H1 (cell line): ENCODE results near the gene TRPV4. TPM values are rescaled to one million over a fixed set of nuclear protein-coding genes. Genes with fewer than 3 reads are reported as not detected.

ENCODE experiments used
- CTCF ChIA-PET: fragments of 300-600 bp; sonication (Branson Sonifier 250); formaldehyde crosslinking; loops from one replicate; lab custom pipeline; 2021; ENCODE audit not compliant: partially characterized antibody; lab: Charles Lee
- POLR2A ChIA-PET: fragments of 300-600 bp; sonication (Branson Sonifier 250); formaldehyde crosslinking; loops from one replicate; lab custom pipeline; 2021; ENCODE audit warnings: inconsistent platforms; ENCODE audit not compliant: partially characterized antibody; lab: Charles Lee
- DNase-seq, 2 experiments: peaks; one replicate each; pipeline versions ENCODE4 v3.0.0 to v3.0.0-alpha.2; 2010 to 2022; ENCODE audit warnings: low spot score in 2 of 2, low read depth in 1 of 2, mixed read lengths in 1 of 2
- FAIRE-seq: peaks from 2 replicates; lab custom pipeline; 2011; peaks lifted over from hg19 to GRCh38; lab: Jason Lieb, UNC
- H2AFZ ChIP-seq: 2 replicates; pipeline ENCODE4 v1.8.1; 2012; ENCODE audit warnings: low read length, inconsistent platforms
- H2AK5ac ChIP-seq: 2 replicates; pipeline ENCODE4 v1.6.1; 2013; ENCODE audit warnings: low read depth, low read length
- H2BK120ac ChIP-seq: replicated peaks from 2 replicates; pipeline ENCODE3; 2013; ENCODE audit warnings: low read depth, low read length, inconsistent platforms
- H2BK12ac ChIP-seq: 2 replicates; pipeline ENCODE4 v1.6.1; 2013; ENCODE audit warnings: low read depth, low read length
- H2BK15ac ChIP-seq: 2 replicates; pipeline ENCODE4 v1.6.1; 2013; ENCODE audit warnings: low read length
- H2BK20ac ChIP-seq: 2 replicates; pipeline ENCODE4 v1.6.1; 2013; ENCODE audit warnings: low read length
- H2BK5ac ChIP-seq: 2 replicates; pipeline ENCODE4 v1.6.1; 2013; ENCODE audit warnings: low read depth, low read length
- H3K14ac ChIP-seq: 2 replicates; pipeline ENCODE4 v1.6.1; 2013; ENCODE audit warnings: inconsistent platforms; ENCODE audit not compliant: insufficient read length
- H3K18ac ChIP-seq: 2 replicates; pipeline ENCODE4 v1.6.1; 2013; ENCODE audit warnings: low read length; ENCODE audit errors: extremely low read depth
- H3K23ac ChIP-seq: 2 replicates; pipeline ENCODE4 v1.6.1; 2013; ENCODE audit warnings: inconsistent platforms; ENCODE audit not compliant: insufficient read length
- H3K23me2 ChIP-seq: 2 replicates; pipeline ENCODE4 v1.6.1; 2013; ENCODE audit warnings: low read depth, low read length
- H3K27ac ChIP-seq: 2 replicates; pipeline ENCODE4 v1.6.1; 2011; ENCODE audit warnings: low read depth, low read length, inconsistent platforms
- H3K27me3 ChIP-seq, 4 experiments: replicated peaks in 1 of 4; 1 replicate in 1 of 4; 2 replicates in 3 of 4; pipeline versions ENCODE4 v1.6.1 to v1.8.1; 2011 to 2013; ENCODE audit warnings: low read length in 3 of 4, mild to moderate bottlenecking in 3 of 4, inconsistent platforms in 2 of 4, mixed read lengths in 2 of 4, moderate library complexity in 1 of 4; ENCODE audit not compliant: control insufficient read depth in 3 of 4, insufficient read depth in 3 of 4; ENCODE audit errors: extremely low read depth in 1 of 4
- H3K36me3 ChIP-seq, 4 experiments: 2 replicates each; pipeline versions ENCODE4 v1.6.1 to v1.8.1; 2011 to 2013; ENCODE audit warnings: mild to moderate bottlenecking in 4 of 4, low read length in 3 of 4, moderate library complexity in 2 of 4, control low read depth in 1 of 4, inconsistent platforms in 1 of 4; ENCODE audit not compliant: insufficient read depth in 4 of 4, control insufficient read depth in 2 of 4
- H3K4ac ChIP-seq: replicated peaks from 2 replicates; pipeline ENCODE3; 2013; ENCODE audit warnings: low read length, low read depth, mixed read lengths, inconsistent platforms; ENCODE audit not compliant: insufficient read length
- H3K4me1 ChIP-seq, 4 experiments: replicated peaks in 1 of 4; 1 replicate in 1 of 4; 2 replicates in 3 of 4; pipeline versions ENCODE4 v1.6.1 to v1.8.1; 2011 to 2013; ENCODE audit warnings: low read length in 3 of 4, inconsistent platforms in 2 of 4, mixed read lengths in 1 of 4; ENCODE audit not compliant: insufficient read depth in 4 of 4, control insufficient read depth in 3 of 4
- H3K4me2 ChIP-seq, 2 experiments: 2 replicates each; pipeline versions ENCODE4 v1.6.1 to v1.8.1; 2011 to 2013; ENCODE audit warnings: low read depth in 2 of 2, low read length in 2 of 2, control low read depth in 1 of 2, inconsistent platforms in 1 of 2, mild to moderate bottlenecking in 1 of 2; ENCODE audit not compliant: insufficient read depth in 1 of 2
- H3K4me3 ChIP-seq, 4 experiments: fragments of 200-600, 300-600 bp in 1 of 4; sonication (generic), shearing (Covaris generic), sonication (Bioruptor Twin) in 1 of 4; 2 replicates each; pipeline versions ENCODE4 v1.5.1 to v1.8.1; 2011 to 2016; ENCODE audit warnings: low read length in 4 of 4, low read depth in 3 of 4, control low read depth in 2 of 4, inconsistent platforms in 2 of 4, mild to moderate bottlenecking in 2 of 4, mixed read lengths in 1 of 4, moderate library complexity in 1 of 4; ENCODE audit not compliant: insufficient read depth in 2 of 4; ENCODE audit errors: extremely low read depth in 1 of 4
- H3K56ac ChIP-seq: replicated peaks from 2 replicates; pipeline ENCODE3; 2013; ENCODE audit warnings: low read depth, mild to moderate bottlenecking, mixed read lengths, low read length, inconsistent platforms; ENCODE audit not compliant: insufficient read length
- H3K79me1 ChIP-seq: 2 replicates; pipeline ENCODE4 v1.6.1; 2013; ENCODE audit warnings: low read depth, low read length, control low read depth
- H3K79me2 ChIP-seq, 2 experiments: 2 replicates each; pipeline versions ENCODE4 v1.6.1 to v1.8.1; 2012 to 2013; ENCODE audit warnings: low read length in 2 of 2, mild to moderate bottlenecking in 2 of 2, inconsistent platforms in 1 of 2; ENCODE audit not compliant: insufficient read depth in 2 of 2, control insufficient read depth in 1 of 2
- H3K9ac ChIP-seq, 4 experiments: replicated peaks in 1 of 4; 1 replicate in 1 of 4; 2 replicates in 3 of 4; pipeline versions ENCODE4 v1.6.1 to v1.8.1; 2011 to 2013; ENCODE audit warnings: low read depth in 3 of 4, low read length in 3 of 4, control low read depth in 2 of 4, mild to moderate bottlenecking in 2 of 4, moderate library complexity in 2 of 4, inconsistent platforms in 1 of 4; ENCODE audit errors: extremely low read depth in 1 of 4
- H3K9me3 ChIP-seq, 2 experiments: 2 replicates each; pipeline versions ENCODE4 v1.6.1 to v1.8.1; 2012 to 2013; ENCODE audit warnings: mild to moderate bottlenecking in 2 of 2, moderate library complexity in 2 of 2, control low read depth in 1 of 2, inconsistent platforms in 1 of 2, low read depth in 1 of 2, low read length in 1 of 2, mixed read lengths in 1 of 2; ENCODE audit not compliant: insufficient read depth in 2 of 2
- H4K20me1 ChIP-seq, 2 experiments: replicated peaks in 1 of 2; 2 replicates each; pipeline versions ENCODE3 to v1.8.1; 2011 to 2013; ENCODE audit warnings: inconsistent platforms in 2 of 2, low read length in 2 of 2, mild to moderate bottlenecking in 1 of 2; ENCODE audit not compliant: insufficient read depth in 2 of 2, control insufficient read depth in 1 of 2
- H4K5ac ChIP-seq: 2 replicates; pipeline ENCODE4 v1.6.1; 2013; ENCODE audit warnings: low read length, low read depth, mixed read lengths, inconsistent platforms; ENCODE audit not compliant: insufficient read length
- H4K8ac ChIP-seq: 2 replicates; pipeline ENCODE4 v1.8.0; 2013; ENCODE audit warnings: mild to moderate bottlenecking, moderate library complexity, low read length, inconsistent platforms; ENCODE audit not compliant: insufficient read depth; ENCODE audit errors: extremely low read depth
- H4K91ac ChIP-seq: replicated peaks from 2 replicates; pipeline ENCODE3; 2013; ENCODE audit warnings: low read length, mixed read lengths, inconsistent platforms; ENCODE audit not compliant: insufficient read length
- WGBS, 2 experiments: shearing (Covaris generic) in 1 of 2; methylation state at CpG; one replicate each; pipeline versions ENCODE4 v1.1.6 to v1.1.7; 2013 to 2015; ENCODE audit warnings: low lambda C conversion rate in 2 of 2, mixed read lengths in 2 of 2, inconsistent platforms in 1 of 2, low coverage in 1 of 2, missing lambda C conversion rate in 1 of 2; ENCODE audit not compliant: insufficient replicate concordance in 2 of 2, insufficient coverage in 1 of 2, insufficient read length in 1 of 2; ENCODE audit errors: extremely low coverage in 1 of 2, missing lambda C conversion rate in 1 of 2; 5-methylcytosine and 5-hydroxymethylcytosine counted together
- polyA plus RNA-seq, 7 experiments: library from polyadenylated mRNA; depleted of rRNA in 3 of 7; stranded (reverse) in 5 of 7; unstranded in 2 of 7; fragments of >200 nt in 5 of 7; fragments of 200-250 nt in 2 of 7; gene quantifications; 1 replicate in 5 of 7; 2 replicates in 1 of 7; 4 replicates in 1 of 7; pipeline versions ENCODE4 v1.2.1 to v1.2.3, GENCODE V29; 2011 to 2013; ENCODE audit warnings: missing spikeins in 2 of 7, mixed read lengths in 2 of 7
- total RNA-seq: library from RNA; stranded (reverse); fragmentation: NEBNext Ultra II Directional; extraction: Animal tissue kit (Norgen Biotek cat#: 25700); gene quantifications from 2 replicates; pipeline ENCODE4 v1.2.1, GENCODE V29; 2021

The TRPV4 gene
- total and polyA plus RNA-seq, 2 of the 8 experiments (the other 6 are each of a cell fraction or from before 2014, with no cell fraction given): 2.1 to 6.2 TPM

DNA sequence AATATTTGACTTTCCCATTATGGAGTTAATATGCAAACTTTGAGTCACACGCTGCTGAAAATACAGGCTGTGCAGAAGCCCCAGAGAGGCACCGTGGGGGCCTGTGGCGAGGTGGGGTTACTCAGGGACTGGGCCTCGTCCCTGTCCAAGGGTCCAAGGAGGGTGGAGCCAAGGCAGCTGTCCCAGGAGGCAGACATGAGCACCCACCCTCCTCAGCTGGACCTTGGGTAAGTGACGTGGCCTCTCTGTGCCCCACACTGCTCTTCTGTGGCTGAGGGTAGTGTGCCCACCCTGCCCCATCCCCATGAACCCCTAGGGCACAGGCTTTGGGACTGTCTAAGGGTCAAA, 80.2 kb downstream of the TRPV4 start:
- no peak overlapping the region for H2BK5ac ChIP-seq
- no peak overlapping the region for H2BK120ac ChIP-seq
- peaks cover 0 to 2% (median 0%) of the 10 kb centered on the region in 4 experiments; a peak in 3 of 7 replicates for H3K4me1 ChIP-seq
- H3K56ac ChIP-seq: no peak overlapping the region
- H4K20me1 ChIP-seq: no peaks in the 10 kb centered on the region
- no peak overlapping the region for H2BK15ac ChIP-seq
- H3K9ac ChIP-seq: no peak overlapping the region; a peak in 1 of 7 replicates
- ChIA-PET CTCF (interaction anchor here (1.0 to 3.0 kb wide), 6 partner anchors 10 to 155 kb away, joined by 3 to 19 read pairs (median 7); no protein-coding TSS in a partner anchor), POLR2A (no interaction called here)
- DNase-seq (peak in 1 of 2 experiments; percentile 26), FAIRE-seq (no peak)
- no peak overlapping the region for H4K5ac ChIP-seq
- 95% methylated on average over 5 of the region's 5 CpGs; no CpG with 5 or more reads in 1 of the 2 experiments for whole genome bisulfite sequencing, 2 experiments
- H3K23me2 ChIP-seq: no peaks in the 10 kb centered on the region
- no peaks in the 10 kb centered on the region for H3K9me3 ChIP-seq
- H3K23ac ChIP-seq: no peak overlapping the region
- peak overlapping the region; percentile 55 for H4K91ac ChIP-seq
- no peak overlapping the region for H3K14ac ChIP-seq
- H3K36me3 ChIP-seq: no peaks in the 10 kb centered on the region
- H4K8ac ChIP-seq: no peak overlapping the region
- no peak overlapping the region for H2AFZ ChIP-seq
- no peaks in the 10 kb centered on the region for H3K27me3 ChIP-seq
- 0 out of 2 replicates have a peak overlapping the region, but pooled peaks have one; percentile 13 for H2AK5ac ChIP-seq
- no peaks in the 10 kb centered on the region for H3K79me2 ChIP-seq
- no peak overlapping the region for H3K27ac ChIP-seq
- no peak overlapping the region for H3K4me2 ChIP-seq
- no peak overlapping the region for H3K18ac ChIP-seq
- no peak overlapping the region for H2BK12ac ChIP-seq
- no peak overlapping the region for H3K4me3 ChIP-seq
- no peaks in the 10 kb centered on the region for H3K79me1 ChIP-seq
- H3K4ac ChIP-seq: no peak overlapping the region
- H2BK20ac ChIP-seq: no peak overlapping the region
